BJ (cell line): Measurements from ENCODE around the gene GRAMD4. TPM values are rescaled to one million over a fixed set of nuclear protein-coding genes. Genes with fewer than 3 reads are reported as not detected.

Experiments
- CTCF ChIA-PET: fragments of 350-600 bp; formaldehyde crosslinking; extraction: SDS; loops from one replicate; lab custom pipeline; 2021; ENCODE audit warnings: antibody characterized with exemption, inconsistent platforms; lab: Yijun Ruan, JAX
- POLR2A ChIA-PET: fragments of 300-600 bp; sonication (Branson Sonifier 250); formaldehyde crosslinking; extraction: SDS; loops from one replicate; lab custom pipeline; 2021; ENCODE audit warnings: antibody characterized with exemption; lab: Charles Lee
- DNase-seq: peaks from one replicate; pipeline ENCODE4 v3.0.0-alpha.2; 2011; ENCODE audit warnings: low read depth
- H3K27me3 ChIP-seq: 2 replicates; pipeline ENCODE4 v1.6.0; 2011; ENCODE audit warnings: low read length; ENCODE audit not compliant: control insufficient read depth, insufficient read depth
- H3K36me3 ChIP-seq: 2 replicates; pipeline ENCODE4 v1.5.1; 2011; ENCODE audit warnings: low read length; ENCODE audit not compliant: control insufficient read depth, insufficient read depth
- H3K4me3 ChIP-seq: 2 replicates; pipeline ENCODE4 v1.5.1; 2011; ENCODE audit warnings: low read depth, mild to moderate bottlenecking, control low read depth, low read length
- polyA plus RNA-seq: library from polyadenylated mRNA; depleted of rRNA; stranded (reverse); fragments of >200 nt; gene quantifications from 2 replicates; pipeline ENCODE4 v1.2.3, GENCODE V29; 2011
- TF ChIP-seq, protein P1 (sequence below): IDR thresholded peaks from 2 replicates; pipeline ENCODE4 v1.5.1; 2011; ENCODE audit warnings: low read depth, mild to moderate bottlenecking, control low read depth, inconsistent platforms, low read length, moderate library complexity; ENCODE audit not compliant: insufficient read depth

GRAMD4 gene
- polyA plus RNA-seq, 1 experiment = 10.3 TPM

DNA sequence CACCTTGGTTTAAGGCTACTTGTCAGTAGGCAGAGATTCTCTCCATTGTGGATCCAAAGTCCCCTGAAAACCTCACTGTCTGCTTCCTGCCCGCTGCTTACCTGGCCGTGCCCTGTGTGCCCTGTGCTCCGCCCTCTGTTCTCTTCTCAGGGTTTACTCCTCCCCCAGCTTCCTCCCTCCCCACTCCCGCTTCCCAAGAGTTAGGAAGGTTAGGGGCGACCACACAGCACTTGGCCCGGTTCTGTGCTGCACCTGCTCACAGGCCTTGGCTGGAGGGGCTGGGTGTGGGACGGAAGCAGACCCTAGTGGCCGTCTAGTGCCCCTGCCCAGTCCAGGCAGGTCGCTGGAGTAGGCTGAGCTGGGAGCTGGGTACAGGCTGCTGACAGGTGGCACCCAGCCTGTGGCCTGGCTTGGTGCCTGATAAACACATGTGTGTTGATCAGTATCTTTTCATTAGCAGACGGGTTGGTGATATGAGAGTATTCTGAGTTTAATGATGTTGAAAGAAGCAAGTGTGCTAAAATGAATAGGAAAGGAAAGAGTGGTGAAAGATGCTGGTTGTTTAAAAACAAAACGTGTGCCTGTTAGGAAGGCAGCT is 40.5 kb downstream of the GRAMD4 start:
- ChIA-PET CTCF (interaction anchor here (1.4 kb wide), 1 partner anchor 11 kb away, joined by 3 read pairs; no protein-coding TSS in a partner anchor), POLR2A (no interaction called here)
- Histone ChIP-seq H3K27me3 (no peaks in the 10 kb centered on the region), H3K4me3 (no peak overlapping the region), H3K36me3 (no peaks in the 10 kb centered on the region; the same call in 1 of the 2 replicates)
- TF ChIP-seq, protein P1, sequence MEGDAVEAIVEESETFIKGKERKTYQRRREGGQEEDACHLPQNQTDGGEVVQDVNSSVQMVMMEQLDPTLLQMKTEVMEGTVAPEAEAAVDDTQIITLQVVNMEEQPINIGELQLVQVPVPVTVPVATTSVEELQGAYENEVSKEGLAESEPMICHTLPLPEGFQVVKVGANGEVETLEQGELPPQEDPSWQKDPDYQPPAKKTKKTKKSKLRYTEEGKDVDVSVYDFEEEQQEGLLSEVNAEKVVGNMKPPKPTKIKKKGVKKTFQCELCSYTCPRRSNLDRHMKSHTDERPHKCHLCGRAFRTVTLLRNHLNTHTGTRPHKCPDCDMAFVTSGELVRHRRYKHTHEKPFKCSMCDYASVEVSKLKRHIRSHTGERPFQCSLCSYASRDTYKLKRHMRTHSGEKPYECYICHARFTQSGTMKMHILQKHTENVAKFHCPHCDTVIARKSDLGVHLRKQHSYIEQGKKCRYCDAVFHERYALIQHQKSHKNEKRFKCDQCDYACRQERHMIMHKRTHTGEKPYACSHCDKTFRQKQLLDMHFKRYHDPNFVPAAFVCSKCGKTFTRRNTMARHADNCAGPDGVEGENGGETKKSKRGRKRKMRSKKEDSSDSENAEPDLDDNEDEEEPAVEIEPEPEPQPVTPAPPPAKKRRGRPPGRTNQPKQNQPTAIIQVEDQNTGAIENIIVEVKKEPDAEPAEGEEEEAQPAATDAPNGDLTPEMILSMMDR = no peak
- no peak for DNase-seq

DNA sequence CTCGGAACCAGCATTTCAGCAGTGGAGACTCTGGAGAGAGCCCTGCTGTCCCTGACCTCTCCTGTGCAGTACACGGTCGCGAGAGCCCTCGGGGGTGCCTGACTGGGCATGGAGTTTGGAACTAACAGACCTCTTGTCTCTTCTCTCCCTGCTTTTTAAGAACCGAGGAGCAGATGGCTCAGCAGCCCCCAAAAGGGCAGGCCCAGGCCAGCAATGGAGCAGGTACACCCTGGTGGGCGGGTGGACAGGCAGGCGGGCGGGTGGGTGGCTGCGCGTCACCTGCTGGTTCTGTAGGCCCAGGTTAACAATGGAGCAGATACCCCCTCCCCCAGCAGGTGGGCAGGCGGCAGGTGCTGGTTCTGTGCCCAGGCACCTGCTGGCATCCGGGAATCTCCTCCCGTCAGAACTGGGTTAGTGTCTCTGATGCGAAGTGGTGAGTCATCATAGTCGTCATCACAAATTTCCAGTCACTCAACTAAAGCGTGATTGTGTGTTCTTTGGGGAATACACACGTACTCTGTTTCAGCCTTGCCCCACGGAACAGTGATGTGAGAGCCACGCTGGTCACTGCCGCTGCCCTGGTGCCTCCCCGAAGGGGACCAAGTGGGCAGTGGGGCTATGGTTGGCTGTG is 41.1 kb downstream of the GRAMD4 start:
- CTCF ChIA-PET = interaction anchor here (1.4 kb wide), 1 partner anchor 10 kb away, joined by 3 read pairs; no protein-coding TSS in a partner anchor
- no peaks in the 10 kb centered on the region for H3K27me3 ChIP-seq
- no peak overlapping the region for H3K4me3 ChIP-seq
- TF ChIP-seq, protein P1 = no peak
- DNase-seq = no peak
- POLR2A ChIA-PET = no interaction called here
- H3K36me3 ChIP-seq = no peaks in the 10 kb centered on the region; the same call in 1 of the 2 replicates

DNA sequence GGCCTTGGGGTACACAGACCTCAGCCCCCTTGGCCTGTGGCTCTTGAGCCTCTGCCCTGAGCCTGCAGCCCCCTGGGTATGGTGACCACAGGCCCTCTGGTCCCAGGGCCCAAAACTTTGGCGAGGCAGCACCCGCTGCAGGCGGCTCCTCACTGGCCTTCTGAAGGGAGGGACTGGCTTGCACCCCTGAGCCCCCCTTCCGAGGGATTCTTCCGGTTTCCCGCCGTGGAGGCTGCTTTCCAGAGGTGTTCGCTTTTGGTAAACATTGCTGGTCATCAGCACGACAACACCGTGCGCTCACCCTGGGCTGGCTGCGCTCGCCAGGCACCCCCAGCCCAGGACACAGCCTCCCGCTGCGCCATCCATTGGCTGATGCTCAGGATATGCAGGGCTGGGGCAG is 42.0 kb downstream of the GRAMD4 start:
- Histone ChIP-seq H3K4me3 (no peak overlapping the region), H3K36me3 (no peaks in the 10 kb centered on the region; the same call in 1 of the 2 replicates), H3K27me3 (no peaks in the 10 kb centered on the region)
- POLR2A ChIA-PET = no interaction called here
- DNase-seq = no peak
- CTCF ChIA-PET = no interaction called here
- TF ChIP-seq, protein P1 = no peak

DNA sequence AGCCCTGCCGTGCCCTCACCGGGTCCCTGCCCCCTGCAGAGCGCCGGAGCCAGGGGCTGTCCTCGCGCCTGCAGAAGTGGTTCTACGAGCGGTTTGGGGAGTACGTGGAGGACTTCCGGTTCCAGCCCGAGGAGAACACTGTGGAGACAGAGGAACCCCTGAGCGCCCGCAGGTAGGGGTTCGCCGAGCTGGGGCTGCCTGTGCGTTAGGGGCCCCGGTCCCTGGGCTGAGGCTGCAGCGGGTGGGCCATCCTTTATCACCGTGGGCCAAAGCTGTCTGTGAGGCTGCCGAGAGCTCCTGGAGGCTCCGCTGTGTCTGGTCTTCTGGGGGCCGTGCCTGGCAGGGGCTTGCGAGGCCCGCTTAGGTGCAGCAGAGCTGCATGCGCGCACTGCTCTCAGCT is 42.8 kb downstream of the GRAMD4 start:
- DNase-seq = no peak
- peaks cover 2% of the 10 kb centered on the region; the same call in 1 of the 2 replicates for H3K36me3 ChIP-seq
- POLR2A ChIA-PET = no interaction called here
- CTCF ChIA-PET = no interaction called here
- TF ChIP-seq, protein P1 = no peak
- H3K4me3 ChIP-seq = no peak overlapping the region
- no peaks in the 10 kb centered on the region for H3K27me3 ChIP-seq

DNA sequence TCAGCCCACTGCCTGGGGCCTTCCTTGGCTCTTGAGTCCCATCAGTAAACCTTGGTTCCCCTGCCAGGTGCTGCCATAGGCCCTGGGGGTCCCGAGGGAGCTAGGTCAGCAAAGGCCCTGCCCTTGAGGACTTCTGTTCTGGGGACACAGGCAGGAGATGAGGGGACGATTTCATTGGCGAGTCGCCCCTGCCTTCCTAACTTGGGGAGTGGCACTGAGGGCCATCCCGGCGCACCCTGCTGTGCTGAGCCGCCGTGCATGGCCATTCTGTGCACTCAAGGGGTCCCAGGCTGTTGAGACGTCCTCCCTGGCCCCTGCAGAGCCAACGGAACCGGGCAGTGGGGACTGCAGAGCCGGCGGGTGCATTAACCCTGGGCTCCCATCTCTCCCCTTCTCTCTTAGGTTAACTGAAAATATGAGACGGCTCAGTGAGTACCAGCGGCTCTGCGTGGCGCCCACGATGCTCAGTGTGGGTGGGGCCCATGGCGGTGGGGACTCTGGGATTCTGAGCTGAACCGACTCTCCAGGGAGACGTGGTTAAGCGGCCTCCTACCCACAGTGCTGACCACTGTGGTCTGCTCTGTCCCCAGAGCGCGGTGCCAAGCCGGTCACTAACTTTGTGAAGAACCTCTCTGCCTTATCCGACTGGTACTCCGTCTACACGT is 43.4 kb downstream of the GRAMD4 start:
- Histone ChIP-seq H3K27me3 (no peaks in the 10 kb centered on the region), H3K4me3 (no peak overlapping the region), H3K36me3 (peaks cover 2% of the 10 kb centered on the region; the same call in 1 of the 2 replicates)
- DNase-seq = no peak
- TF ChIP-seq, protein P1 = no peak
- ChIA-PET POLR2A (no interaction called here), CTCF (no interaction called here)
